HepG2 (cell line): ENCODE measurements around the gene EEPD1. TPM values are rescaled to one million over a fixed set of nuclear protein-coding genes. Genes with fewer than 3 reads are reported as not detected.
A peak's percentile ranks its signal among the peaks of the same experiment; 100 is the strongest.

Source experiments
- ATM ChIP-seq: fragments of 450-650 bp; IDR thresholded peaks from 2 replicates; pipeline ENCODE4 v1.7.1; 2017; ENCODE audit warnings: mild to moderate bottlenecking, borderline replicate concordance
- DBP ChIP-seq: sonication (generic); formaldehyde crosslinking; IDR thresholded peaks from 2 replicates; pipeline ENCODE4 v1.4.0; 2020; ENCODE audit warnings: missing genetic modification reagents; ENCODE audit errors: not compliant biosample characterization
- FOSL2 ChIP-seq: sonication (generic); formaldehyde crosslinking; IDR thresholded peaks from 2 replicates; pipeline ENCODE4 v1.4.0; 2020; ENCODE audit warnings: missing genetic modification reagents
- ISL2 ChIP-seq: sonication (generic); formaldehyde crosslinking; IDR thresholded peaks from 2 replicates; pipeline ENCODE4 v1.5.0; 2020; ENCODE audit warnings: missing genetic modification reagents
- MXD1 ChIP-seq: sonication (generic); formaldehyde crosslinking; IDR thresholded peaks from 2 replicates; pipeline ENCODE4 v1.4.0; 2020; ENCODE audit warnings: mild to moderate bottlenecking, missing genetic modification reagents
- NAIF1 ChIP-seq: sonication (generic); formaldehyde crosslinking; IDR thresholded peaks from 2 replicates; pipeline ENCODE4 v1.5.0; 2020; ENCODE audit warnings: mild to moderate bottlenecking, missing genetic modification reagents, borderline replicate concordance
- NR1H2 ChIP-seq: sonication (generic); formaldehyde crosslinking; IDR thresholded peaks from 2 replicates; pipeline ENCODE4 v1.8.1; 2022; ENCODE audit warnings: low read depth, missing genetic modification reagents, borderline replicate concordance
- PRPF4 ChIP-seq: fragments of 200-400 bp; formaldehyde crosslinking; IDR thresholded peaks from 2 replicates; pipeline ENCODE4 v1.6.1; 2016; ENCODE audit warnings: low read length, low read depth; ENCODE audit not compliant: poor library complexity, severe bottlenecking
- SMAD3 ChIP-seq: sonication (generic); formaldehyde crosslinking; IDR thresholded peaks from 2 replicates; pipeline ENCODE4 v1.4.0; 2020; ENCODE audit warnings: missing genetic modification reagents
- STAT5B ChIP-seq: sonication (generic); formaldehyde crosslinking; IDR thresholded peaks from 2 replicates; pipeline ENCODE4 v1.4.0; 2020; ENCODE audit warnings: missing genetic modification reagents
- ZFP62 ChIP-seq: sonication (generic); formaldehyde crosslinking; IDR thresholded peaks from 2 replicates; pipeline ENCODE4 v1.4.0; 2020; ENCODE audit warnings: missing genetic modification reagents
- ZFY ChIP-seq: sonication (generic); formaldehyde crosslinking; IDR thresholded peaks from 2 replicates; pipeline ENCODE4 v1.4.0; 2020; ENCODE audit warnings: missing genetic modification reagents
- ZMAT3 ChIP-seq: sonication (generic); formaldehyde crosslinking; conservative IDR thresholded peaks from 2 replicates; pipeline ENCODE4 v1.7.0; 2021; ENCODE audit warnings: missing genetic modification reagents
- ZMYM4 ChIP-seq: sonication (generic); formaldehyde crosslinking; IDR thresholded peaks from 2 replicates; pipeline ENCODE4 v1.8.1; 2023; ENCODE audit warnings: mild to moderate bottlenecking, missing genetic modification reagents
- ZNF543 ChIP-seq: sonication (generic); formaldehyde crosslinking; IDR thresholded peaks from 2 replicates; pipeline ENCODE4 v1.4.0; 2020; ENCODE audit warnings: mild to moderate bottlenecking, missing genetic modification reagents
- ZNF580 ChIP-seq: IDR thresholded peaks from 2 replicates; pipeline ENCODE4 v1.6.1; 2016; ENCODE audit warnings: low read depth, borderline replicate concordance
- ZSCAN21 ChIP-seq: sonication (generic); formaldehyde crosslinking; IDR thresholded peaks from 2 replicates; pipeline ENCODE4 v1.8.0; 2022; ENCODE audit warnings: mild to moderate bottlenecking, missing genetic modification reagents, moderate library complexity, borderline replicate concordance
- polyA plus RNA-seq, 8 experiments: library from polyadenylated mRNA; depleted of rRNA in 3 of 8; stranded (reverse) in 7 of 8; unstranded in 1 of 8; fragments of >200 nt; fragmentation: Illumina TruSeq in 4 of 8; extraction: Trizol in 4 of 8; gene quantifications; 2 replicates each; pipeline versions ENCODE4 v1.2.1 to v1.2.3, GENCODE V29; 2011 to 2016; ENCODE audit warnings: low read depth in 4 of 8, missing spikeins in 1 of 8, mixed read lengths in 1 of 8; ENCODE audit not compliant: insufficient read depth in 1 of 8
- total RNA-seq, 5 experiments: library from RNA; depleted of rRNA; stranded (reverse); fragments of >200 nt; fragmentation: Illumina TruSeq; extraction: Trizol; gene quantifications; 2 replicates each; pipeline ENCODE4 v1.2.3, GENCODE V29; 2016; ENCODE audit warnings: low read depth in 1 of 5
- TF ChIP-seq, protein P1 (sequence below): sonication (generic); formaldehyde crosslinking; IDR thresholded peaks from 2 replicates; pipeline ENCODE4 v1.4.0; 2020; ENCODE audit warnings: missing genetic modification reagents, borderline replicate concordance
- TF ChIP-seq, protein P2 (sequence below): sonication (generic); formaldehyde crosslinking; conservative IDR thresholded peaks from 2 replicates; pipeline ENCODE4 v1.4.0; 2020; ENCODE audit warnings: missing genetic modification reagents
- TF ChIP-seq, protein P3 (sequence below): sonication (generic); formaldehyde crosslinking; IDR thresholded peaks from 2 replicates; pipeline ENCODE4 v1.8.0; 2022; ENCODE audit warnings: missing genetic modification reagents, mild to moderate bottlenecking, inconsistent platforms, borderline replicate concordance
- TF ChIP-seq, protein P4 (sequence below): IDR thresholded peaks from 2 replicates; pipeline ENCODE4 v1.6.1; 2012; ENCODE audit warnings: inconsistent platforms

The EEPD1 gene
- total and polyA plus RNA-seq, 2 of the 13 experiments (the other 11 are each of a cell fraction or from before 2014, with no cell fraction given) = 10.1 to 16.4 TPM

GRCh38 chr7:36291387-36292316, 138.6 kb downstream of the EEPD1 start (continued):
- TF ChIP-seq, protein P1, sequence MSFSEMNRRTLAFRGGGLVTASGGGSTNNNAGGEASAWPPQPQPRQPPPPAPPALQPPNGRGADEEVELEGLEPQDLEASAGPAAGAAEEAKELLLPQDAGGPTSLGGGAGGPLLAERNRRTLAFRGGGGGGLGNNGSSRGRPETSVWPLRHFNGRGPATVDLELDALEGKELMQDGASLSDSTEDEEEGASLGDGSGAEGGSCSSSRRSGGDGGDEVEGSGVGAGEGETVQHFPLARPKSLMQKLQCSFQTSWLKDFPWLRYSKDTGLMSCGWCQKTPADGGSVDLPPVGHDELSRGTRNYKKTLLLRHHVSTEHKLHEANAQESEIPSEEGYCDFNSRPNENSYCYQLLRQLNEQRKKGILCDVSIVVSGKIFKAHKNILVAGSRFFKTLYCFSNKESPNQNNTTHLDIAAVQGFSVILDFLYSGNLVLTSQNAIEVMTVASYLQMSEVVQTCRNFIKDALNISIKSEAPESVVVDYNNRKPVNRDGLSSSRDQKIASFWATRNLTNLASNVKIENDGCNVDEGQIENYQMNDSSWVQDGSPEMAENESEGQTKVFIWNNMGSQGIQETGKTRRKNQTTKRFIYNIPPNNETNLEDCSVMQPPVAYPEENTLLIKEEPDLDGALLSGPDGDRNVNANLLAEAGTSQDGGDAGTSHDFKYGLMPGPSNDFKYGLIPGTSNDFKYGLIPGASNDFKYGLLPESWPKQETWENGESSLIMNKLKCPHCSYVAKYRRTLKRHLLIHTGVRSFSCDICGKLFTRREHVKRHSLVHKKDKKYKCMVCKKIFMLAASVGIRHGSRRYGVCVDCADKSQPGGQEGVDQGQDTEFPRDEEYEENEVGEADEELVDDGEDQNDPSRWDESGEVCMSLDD (CRISPR knock-in tag) = no peak
- TF ChIP-seq, protein P2, sequence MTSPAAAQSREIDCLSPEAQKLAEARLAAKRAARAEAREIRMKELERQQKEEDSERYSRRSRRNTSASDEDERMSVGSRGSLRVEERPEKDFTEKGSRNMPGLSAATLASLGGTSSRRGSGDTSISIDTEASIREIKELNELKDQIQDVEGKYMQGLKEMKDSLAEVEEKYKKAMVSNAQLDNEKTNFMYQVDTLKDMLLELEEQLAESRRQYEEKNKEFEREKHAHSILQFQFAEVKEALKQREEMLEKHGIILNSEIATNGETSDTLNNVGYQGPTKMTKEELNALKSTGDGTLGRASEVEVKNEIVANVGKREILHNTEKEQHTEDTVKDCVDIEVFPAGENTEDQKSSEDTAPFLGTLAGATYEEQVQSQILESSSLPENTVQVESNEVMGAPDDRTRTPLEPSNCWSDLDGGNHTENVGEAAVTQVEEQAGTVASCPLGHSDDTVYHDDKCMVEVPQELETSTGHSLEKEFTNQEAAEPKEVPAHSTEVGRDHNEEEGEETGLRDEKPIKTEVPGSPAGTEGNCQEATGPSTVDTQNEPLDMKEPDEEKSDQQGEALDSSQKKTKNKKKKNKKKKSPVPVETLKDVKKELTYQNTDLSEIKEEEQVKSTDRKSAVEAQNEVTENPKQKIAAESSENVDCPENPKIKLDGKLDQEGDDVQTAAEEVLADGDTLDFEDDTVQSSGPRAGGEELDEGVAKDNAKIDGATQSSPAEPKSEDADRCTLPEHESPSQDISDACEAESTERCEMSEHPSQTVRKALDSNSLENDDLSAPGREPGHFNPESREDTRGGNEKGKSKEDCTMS (CRISPR knock-in tag) = no peak
- TF ChIP-seq ZNF580 (CRISPR knock-in tag) (no peak), ZFP62 (CRISPR knock-in tag) (no peak), MXD1 (CRISPR knock-in tag) (no peak), ZMYM4 (peak; percentile 66), DBP (CRISPR knock-in tag) (no peak), NR1H2 (CRISPR knock-in tag) (no peak), STAT5B (CRISPR knock-in tag) (no peak), ISL2 (CRISPR knock-in tag) (no peak), ATM (no peak), ZSCAN21 (CRISPR knock-in tag) (0 out of 2 replicates have a peak, but pooled peaks have one; percentile 11), PRPF4 (no peak), ZNF543 (CRISPR knock-in tag) (no peak), NAIF1 (CRISPR knock-in tag) (no peak), ZMAT3 (CRISPR knock-in tag) (0 out of 2 replicates have a peak, but pooled peaks have one; percentile 59), SMAD3 (CRISPR knock-in tag) (no peak), FOSL2 (CRISPR knock-in tag) (peak; percentile 54), ZFY (CRISPR knock-in tag) (no peak)
- TF ChIP-seq, protein P3, sequence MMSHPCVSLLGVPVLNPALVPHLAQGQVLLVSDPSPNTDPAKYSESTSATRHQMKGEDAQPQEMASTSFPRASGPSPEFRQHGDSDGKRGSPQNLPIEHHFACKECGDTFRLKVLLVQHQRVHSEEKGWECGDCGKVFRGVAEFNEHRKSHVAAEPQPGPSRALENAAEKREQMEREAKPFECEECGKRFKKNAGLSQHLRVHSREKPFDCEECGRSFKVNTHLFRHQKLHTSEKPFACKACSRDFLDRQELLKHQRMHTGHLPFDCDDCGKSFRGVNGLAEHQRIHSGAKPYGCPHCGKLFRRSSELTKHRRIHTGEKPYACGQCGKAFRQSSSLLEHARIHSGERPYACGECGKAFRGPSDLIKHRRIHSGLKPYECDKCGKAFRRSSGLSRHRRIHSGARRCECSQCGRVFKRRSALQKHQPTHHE (CRISPR knock-in tag) = no peak
- TF ChIP-seq, protein P4, sequence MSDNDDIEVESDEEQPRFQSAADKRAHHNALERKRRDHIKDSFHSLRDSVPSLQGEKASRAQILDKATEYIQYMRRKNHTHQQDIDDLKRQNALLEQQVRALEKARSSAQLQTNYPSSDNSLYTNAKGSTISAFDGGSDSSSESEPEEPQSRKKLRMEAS = no peak
